H1 (cell line): ENCODE data around the gene TEDC1. TPM values are rescaled to one million over a fixed set of nuclear protein-coding genes. Genes with fewer than 3 reads are reported as not detected.

Source experiments
- CTCF ChIA-PET: fragments of 300-600 bp; sonication (Branson Sonifier 250); formaldehyde crosslinking; loops from one replicate; lab custom pipeline; 2021; ENCODE audit not compliant: partially characterized antibody; lab: Charles Lee
- POLR2A ChIA-PET: fragments of 300-600 bp; sonication (Branson Sonifier 250); formaldehyde crosslinking; loops from one replicate; lab custom pipeline; 2021; ENCODE audit warnings: inconsistent platforms; ENCODE audit not compliant: partially characterized antibody; lab: Charles Lee
- DNase-seq, 2 experiments: peaks; one replicate each; pipeline versions ENCODE4 v3.0.0 to v3.0.0-alpha.2; 2010 to 2022; ENCODE audit warnings: low spot score in 2 of 2, low read depth in 1 of 2, mixed read lengths in 1 of 2
- FAIRE-seq: peaks from 2 replicates; lab custom pipeline; 2011; peaks lifted over from hg19 to GRCh38; lab: Jason Lieb, UNC
- H2AFZ ChIP-seq: 2 replicates; pipeline ENCODE4 v1.8.1; 2012; ENCODE audit warnings: low read length, inconsistent platforms
- H2AK5ac ChIP-seq: 2 replicates; pipeline ENCODE4 v1.6.1; 2013; ENCODE audit warnings: low read depth, low read length
- H2BK120ac ChIP-seq: replicated peaks from 2 replicates; pipeline ENCODE3; 2013; ENCODE audit warnings: low read depth, low read length, inconsistent platforms
- H2BK12ac ChIP-seq: 2 replicates; pipeline ENCODE4 v1.6.1; 2013; ENCODE audit warnings: low read depth, low read length
- H2BK15ac ChIP-seq: 2 replicates; pipeline ENCODE4 v1.6.1; 2013; ENCODE audit warnings: low read length
- H2BK20ac ChIP-seq: 2 replicates; pipeline ENCODE4 v1.6.1; 2013; ENCODE audit warnings: low read length
- H2BK5ac ChIP-seq: 2 replicates; pipeline ENCODE4 v1.6.1; 2013; ENCODE audit warnings: low read depth, low read length
- H3K14ac ChIP-seq: 2 replicates; pipeline ENCODE4 v1.6.1; 2013; ENCODE audit warnings: inconsistent platforms; ENCODE audit not compliant: insufficient read length
- H3K18ac ChIP-seq: 2 replicates; pipeline ENCODE4 v1.6.1; 2013; ENCODE audit warnings: low read length; ENCODE audit errors: extremely low read depth
- H3K23ac ChIP-seq: 2 replicates; pipeline ENCODE4 v1.6.1; 2013; ENCODE audit warnings: inconsistent platforms; ENCODE audit not compliant: insufficient read length
- H3K23me2 ChIP-seq: 2 replicates; pipeline ENCODE4 v1.6.1; 2013; ENCODE audit warnings: low read depth, low read length
- H3K27ac ChIP-seq: 2 replicates; pipeline ENCODE4 v1.6.1; 2011; ENCODE audit warnings: low read depth, low read length, inconsistent platforms
- H3K27me3 ChIP-seq, 4 experiments: replicated peaks in 1 of 4; 1 replicate in 1 of 4; 2 replicates in 3 of 4; pipeline versions ENCODE4 v1.6.1 to v1.8.1; 2011 to 2013; ENCODE audit warnings: low read length in 3 of 4, mild to moderate bottlenecking in 3 of 4, inconsistent platforms in 2 of 4, mixed read lengths in 2 of 4, moderate library complexity in 1 of 4; ENCODE audit not compliant: control insufficient read depth in 3 of 4, insufficient read depth in 3 of 4; ENCODE audit errors: extremely low read depth in 1 of 4
- H3K36me3 ChIP-seq, 4 experiments: 2 replicates each; pipeline versions ENCODE4 v1.6.1 to v1.8.1; 2011 to 2013; ENCODE audit warnings: mild to moderate bottlenecking in 4 of 4, low read length in 3 of 4, moderate library complexity in 2 of 4, control low read depth in 1 of 4, inconsistent platforms in 1 of 4; ENCODE audit not compliant: insufficient read depth in 4 of 4, control insufficient read depth in 2 of 4
- H3K4ac ChIP-seq: replicated peaks from 2 replicates; pipeline ENCODE3; 2013; ENCODE audit warnings: low read length, low read depth, mixed read lengths, inconsistent platforms; ENCODE audit not compliant: insufficient read length
- H3K4me1 ChIP-seq, 4 experiments: replicated peaks in 1 of 4; 1 replicate in 1 of 4; 2 replicates in 3 of 4; pipeline versions ENCODE4 v1.6.1 to v1.8.1; 2011 to 2013; ENCODE audit warnings: low read length in 3 of 4, inconsistent platforms in 2 of 4, mixed read lengths in 1 of 4; ENCODE audit not compliant: insufficient read depth in 4 of 4, control insufficient read depth in 3 of 4
- H3K4me2 ChIP-seq, 2 experiments: 2 replicates each; pipeline versions ENCODE4 v1.6.1 to v1.8.1; 2011 to 2013; ENCODE audit warnings: low read depth in 2 of 2, low read length in 2 of 2, control low read depth in 1 of 2, inconsistent platforms in 1 of 2, mild to moderate bottlenecking in 1 of 2; ENCODE audit not compliant: insufficient read depth in 1 of 2
- H3K4me3 ChIP-seq, 4 experiments: fragments of 200-600, 300-600 bp in 1 of 4; sonication (generic), shearing (Covaris generic), sonication (Bioruptor Twin) in 1 of 4; 2 replicates each; pipeline versions ENCODE4 v1.5.1 to v1.8.1; 2011 to 2016; ENCODE audit warnings: low read length in 4 of 4, low read depth in 3 of 4, control low read depth in 2 of 4, inconsistent platforms in 2 of 4, mild to moderate bottlenecking in 2 of 4, mixed read lengths in 1 of 4, moderate library complexity in 1 of 4; ENCODE audit not compliant: insufficient read depth in 2 of 4; ENCODE audit errors: extremely low read depth in 1 of 4
- H3K56ac ChIP-seq: replicated peaks from 2 replicates; pipeline ENCODE3; 2013; ENCODE audit warnings: low read depth, mild to moderate bottlenecking, mixed read lengths, low read length, inconsistent platforms; ENCODE audit not compliant: insufficient read length
- H3K79me1 ChIP-seq: 2 replicates; pipeline ENCODE4 v1.6.1; 2013; ENCODE audit warnings: low read depth, low read length, control low read depth
- H3K79me2 ChIP-seq, 2 experiments: 2 replicates each; pipeline versions ENCODE4 v1.6.1 to v1.8.1; 2012 to 2013; ENCODE audit warnings: low read length in 2 of 2, mild to moderate bottlenecking in 2 of 2, inconsistent platforms in 1 of 2; ENCODE audit not compliant: insufficient read depth in 2 of 2, control insufficient read depth in 1 of 2
- H3K9ac ChIP-seq, 4 experiments: replicated peaks in 1 of 4; 1 replicate in 1 of 4; 2 replicates in 3 of 4; pipeline versions ENCODE4 v1.6.1 to v1.8.1; 2011 to 2013; ENCODE audit warnings: low read depth in 3 of 4, low read length in 3 of 4, control low read depth in 2 of 4, mild to moderate bottlenecking in 2 of 4, moderate library complexity in 2 of 4, inconsistent platforms in 1 of 4; ENCODE audit errors: extremely low read depth in 1 of 4
- H3K9me3 ChIP-seq, 2 experiments: 2 replicates each; pipeline versions ENCODE4 v1.6.1 to v1.8.1; 2012 to 2013; ENCODE audit warnings: mild to moderate bottlenecking in 2 of 2, moderate library complexity in 2 of 2, control low read depth in 1 of 2, inconsistent platforms in 1 of 2, low read depth in 1 of 2, low read length in 1 of 2, mixed read lengths in 1 of 2; ENCODE audit not compliant: insufficient read depth in 2 of 2
- H4K20me1 ChIP-seq, 2 experiments: replicated peaks in 1 of 2; 2 replicates each; pipeline versions ENCODE3 to v1.8.1; 2011 to 2013; ENCODE audit warnings: inconsistent platforms in 2 of 2, low read length in 2 of 2, mild to moderate bottlenecking in 1 of 2; ENCODE audit not compliant: insufficient read depth in 2 of 2, control insufficient read depth in 1 of 2
- H4K5ac ChIP-seq: 2 replicates; pipeline ENCODE4 v1.6.1; 2013; ENCODE audit warnings: low read length, low read depth, mixed read lengths, inconsistent platforms; ENCODE audit not compliant: insufficient read length
- H4K8ac ChIP-seq: 2 replicates; pipeline ENCODE4 v1.8.0; 2013; ENCODE audit warnings: mild to moderate bottlenecking, moderate library complexity, low read length, inconsistent platforms; ENCODE audit not compliant: insufficient read depth; ENCODE audit errors: extremely low read depth
- H4K91ac ChIP-seq: replicated peaks from 2 replicates; pipeline ENCODE3; 2013; ENCODE audit warnings: low read length, mixed read lengths, inconsistent platforms; ENCODE audit not compliant: insufficient read length
- CBX8 ChIP-seq: fragments of 300-800, 300-1000 bp; sonication (generic); IDR thresholded peaks from 2 replicates; pipeline ENCODE4 v1.7.1; 2016; ENCODE audit warnings: low read depth, low read length, borderline replicate concordance
- WGBS, 2 experiments: shearing (Covaris generic) in 1 of 2; methylation state at CpG; one replicate each; pipeline versions ENCODE4 v1.1.6 to v1.1.7; 2013 to 2015; ENCODE audit warnings: low lambda C conversion rate in 2 of 2, mixed read lengths in 2 of 2, inconsistent platforms in 1 of 2, low coverage in 1 of 2, missing lambda C conversion rate in 1 of 2; ENCODE audit not compliant: insufficient replicate concordance in 2 of 2, insufficient coverage in 1 of 2, insufficient read length in 1 of 2; ENCODE audit errors: extremely low coverage in 1 of 2, missing lambda C conversion rate in 1 of 2; 5-methylcytosine and 5-hydroxymethylcytosine counted together
- polyA plus RNA-seq, 7 experiments: library from polyadenylated mRNA; depleted of rRNA in 3 of 7; stranded (reverse) in 5 of 7; unstranded in 2 of 7; fragments of >200 nt in 5 of 7; fragments of 200-250 nt in 2 of 7; gene quantifications; 1 replicate in 5 of 7; 2 replicates in 1 of 7; 4 replicates in 1 of 7; pipeline versions ENCODE4 v1.2.1 to v1.2.3, GENCODE V29; 2011 to 2013; ENCODE audit warnings: missing spikeins in 2 of 7, mixed read lengths in 2 of 7
- total RNA-seq: library from RNA; stranded (reverse); fragmentation: NEBNext Ultra II Directional; extraction: Animal tissue kit (Norgen Biotek cat#: 25700); gene quantifications from 2 replicates; pipeline ENCODE4 v1.2.1, GENCODE V29; 2021
- TF ChIP-seq, protein P1 (sequence below), 3 experiments: IDR thresholded peaks; 1 replicate in 2 of 3; 2 replicates in 1 of 3; pipeline versions ENCODE4 v1.5.1 to v1.6.1; 2011; ENCODE audit warnings: low read length in 3 of 3, mild to moderate bottlenecking in 3 of 3, inconsistent platforms in 2 of 3, low read depth in 1 of 3, moderate library complexity in 1 of 3; ENCODE audit not compliant: insufficient read depth in 1 of 3; ENCODE audit errors: control extremely low read depth in 1 of 3

TEDC1 gene
- total and polyA plus RNA-seq, 2 of the 8 experiments (the other 6 are each of a cell fraction or from before 2014, with no cell fraction given), result 5.6 to 14.8 TPM

- Histone ChIP-seq H3K79me2 (no peaks in the 10 kb centered on the region; a peak in 1 of 4 replicates), H2BK5ac (no peak overlapping the region), H4K5ac (no peak overlapping the region), H3K14ac (no peak overlapping the region), H4K20me1 (peaks cover 6 to 23% of the 10 kb centered on the region in 2 experiments), H3K27me3 (no peaks in the 10 kb centered on the region), H2AK5ac (no peak overlapping the region), H3K4me1 (no peaks in the 10 kb centered on the region), H3K4ac (no peak overlapping the region), H3K23ac (no peak overlapping the region), H2BK15ac (no peak overlapping the region), H3K18ac (no peak overlapping the region), H2BK120ac (no peak overlapping the region), H3K4me3 (no peak overlapping the region), H3K27ac (no peak overlapping the region), H3K23me2 (no peaks in the 10 kb centered on the region), H2BK20ac (no peak overlapping the region), H3K36me3 (peaks cover 24 to 80% (median 44%) of the 10 kb centered on the region in 4 experiments), H4K8ac (no peak overlapping the region), H3K56ac (no peak overlapping the region), H3K4me2 (no peak overlapping the region), H4K91ac (no peak overlapping the region), H3K79me1 (peaks cover 2% of the 10 kb centered on the region; the same call in 1 of the 2 replicates), H3K9me3 (no peaks in the 10 kb centered on the region), H2AFZ (no peak overlapping the region), H2BK12ac (no peak overlapping the region), H3K9ac (no peak overlapping the region)
- ChIA-PET CTCF (interaction anchor here (3.9 kb wide), 1 partner anchor 16 kb away, joined by 27 read pairs; no protein-coding TSS in a partner anchor), POLR2A (no interaction called here)
- no peak for DNase-seq
- 96% methylated on average over 11 of the region's 14 CpGs; no CpG with 5 or more reads in 1 of the 2 experiments for WGBS, 2 experiments
- TF ChIP-seq CBX8, result no peak
- TF ChIP-seq, protein P1, sequence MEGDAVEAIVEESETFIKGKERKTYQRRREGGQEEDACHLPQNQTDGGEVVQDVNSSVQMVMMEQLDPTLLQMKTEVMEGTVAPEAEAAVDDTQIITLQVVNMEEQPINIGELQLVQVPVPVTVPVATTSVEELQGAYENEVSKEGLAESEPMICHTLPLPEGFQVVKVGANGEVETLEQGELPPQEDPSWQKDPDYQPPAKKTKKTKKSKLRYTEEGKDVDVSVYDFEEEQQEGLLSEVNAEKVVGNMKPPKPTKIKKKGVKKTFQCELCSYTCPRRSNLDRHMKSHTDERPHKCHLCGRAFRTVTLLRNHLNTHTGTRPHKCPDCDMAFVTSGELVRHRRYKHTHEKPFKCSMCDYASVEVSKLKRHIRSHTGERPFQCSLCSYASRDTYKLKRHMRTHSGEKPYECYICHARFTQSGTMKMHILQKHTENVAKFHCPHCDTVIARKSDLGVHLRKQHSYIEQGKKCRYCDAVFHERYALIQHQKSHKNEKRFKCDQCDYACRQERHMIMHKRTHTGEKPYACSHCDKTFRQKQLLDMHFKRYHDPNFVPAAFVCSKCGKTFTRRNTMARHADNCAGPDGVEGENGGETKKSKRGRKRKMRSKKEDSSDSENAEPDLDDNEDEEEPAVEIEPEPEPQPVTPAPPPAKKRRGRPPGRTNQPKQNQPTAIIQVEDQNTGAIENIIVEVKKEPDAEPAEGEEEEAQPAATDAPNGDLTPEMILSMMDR (IDR thresholded peaks at IDR 0.05; ENCODE audit: control extremely low read depth in 1 of 3, insufficient read depth in 1 of 3, low read depth in 1 of 3, low read length in 3 of 3), result no peak
- no peak for FAIRE-seq
Measured at GRCh38 chr14:105453847-105454246, 37.2 kb upstream of the TEDC1 start.
